Activated CD8-positive, alpha-beta T cell treated with anti-CD3 and anti-CD28 coated beads for 36 hours (primary cell): ENCODE measurements around the gene SLC22A12. TPM values are rescaled to one million over a fixed set of nuclear protein-coding genes. Genes with fewer than 3 reads are reported as not detected.
"Not testable (repeated sequence)": the region's sequence is repeated elsewhere in the genome, so short reads cannot be mapped to it uniquely, and the experiment has no call there.

Experiments
- ATAC-seq: fragments of 200-7000 bp; cut with Tn5 transposase; one replicate; pipeline ENCODE4 v1.10.0; 2021; ENCODE audit warnings: mild to moderate bottlenecking, moderate library complexity
- CTCF ChIA-PET: fragments of 350-600 bp; sonication (Branson Sonifier 250); formaldehyde crosslinking; loops from one replicate; lab custom pipeline; 2021; ENCODE audit warnings: antibody characterized with exemption; lab: Charles Lee
- POLR2A ChIA-PET: fragments of 350-600 bp; sonication (Branson Sonifier 250); formaldehyde crosslinking; loops from one replicate; lab custom pipeline; 2021; ENCODE audit warnings: antibody characterized with exemption; lab: Charles Lee
- DNase-seq: peaks from one replicate; pipeline ENCODE4 v3.0.0-alpha.2; 2020
- H3K27ac Mint-ChIP-seq: one replicate; pipeline ENCODE4 v1.8.0; 2021; ENCODE audit warnings: mild to moderate bottlenecking, mixed read lengths
- H3K27me3 Mint-ChIP-seq: one replicate; pipeline ENCODE4 v1.8.0; 2021; ENCODE audit warnings: mixed read lengths
- H3K36me3 Mint-ChIP-seq: one replicate; pipeline ENCODE4 v1.8.0; 2021; ENCODE audit warnings: low read depth, mixed read lengths
- H3K4me1 Mint-ChIP-seq: one replicate; pipeline ENCODE4 v1.8.0; 2021; ENCODE audit warnings: low read depth, mixed read lengths
- H3K4me3 Mint-ChIP-seq: one replicate; pipeline ENCODE4 v1.8.0; 2021; ENCODE audit warnings: mild to moderate bottlenecking, moderate library complexity, mixed read lengths
- H3K9me3 Mint-ChIP-seq: one replicate; pipeline ENCODE4 v1.8.0; 2021; ENCODE audit warnings: mixed read lengths
- intact Hi-C: fragments of 100-400 bp; cut with micrococcal nuclease; formaldehyde crosslinking; loops from one replicate; pipeline ENCODE4 v1.10.0; 2022
- total RNA-seq, 2 experiments: library from RNA; stranded (reverse); gene quantifications; one replicate each; pipeline ENCODE4 v1.2.3, GENCODE V29; 2021
- TF ChIP-seq, protein P1 (sequence below): fragments of 200-600 bp; IDR thresholded peaks from one replicate; pipeline ENCODE4 v1.8.0; 2022; ENCODE audit warnings: antibody characterized with exemption, mild to moderate bottlenecking

SLC22A12 gene
- total RNA-seq, 2 experiments from 2014 or later = not detected

DNA sequence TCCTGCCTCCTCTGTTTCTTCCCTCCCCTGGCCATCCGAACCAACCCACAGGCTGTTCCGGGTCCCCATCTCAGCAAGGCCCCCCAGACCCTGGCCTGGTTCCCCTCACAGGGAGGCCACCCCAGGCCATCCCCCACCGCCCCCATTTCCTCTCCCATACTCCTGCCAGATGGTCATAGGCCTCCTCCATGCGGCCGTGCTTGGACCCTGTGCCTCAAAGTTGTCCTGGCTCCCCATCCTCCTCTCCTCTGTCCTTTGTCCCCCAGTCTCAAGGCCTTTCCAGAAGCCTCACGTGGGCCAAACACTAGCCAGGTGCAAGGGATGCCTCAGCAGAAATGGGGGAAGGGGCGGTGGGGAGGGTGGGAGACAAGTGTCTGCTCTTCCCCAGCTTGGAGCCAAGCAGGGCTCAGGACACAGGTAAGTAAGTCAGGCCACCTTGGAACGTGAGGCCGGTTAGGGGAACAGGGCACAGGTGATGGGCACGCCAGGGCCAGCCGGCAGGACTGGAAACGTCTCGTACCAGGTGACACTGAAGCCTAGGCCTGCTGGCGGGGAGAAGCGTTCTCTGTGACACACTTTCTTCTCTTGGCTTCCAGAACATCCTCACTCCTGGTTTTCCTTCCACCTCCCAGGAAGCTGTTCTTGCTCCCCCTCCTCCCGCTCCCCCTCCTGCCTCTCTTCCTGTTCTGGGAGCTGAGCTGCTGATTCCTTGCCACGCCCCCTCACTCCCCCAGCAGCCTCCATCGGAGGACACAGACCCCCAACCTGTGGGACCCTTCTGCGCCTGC, 31.5 kb upstream of the SLC22A12 start:
- ATAC-seq = no peak
- DNase-seq = no peak
- H3K27me3 Mint-ChIP-seq = no peaks in the 10 kb centered on the region
- TF ChIP-seq, protein P1, sequence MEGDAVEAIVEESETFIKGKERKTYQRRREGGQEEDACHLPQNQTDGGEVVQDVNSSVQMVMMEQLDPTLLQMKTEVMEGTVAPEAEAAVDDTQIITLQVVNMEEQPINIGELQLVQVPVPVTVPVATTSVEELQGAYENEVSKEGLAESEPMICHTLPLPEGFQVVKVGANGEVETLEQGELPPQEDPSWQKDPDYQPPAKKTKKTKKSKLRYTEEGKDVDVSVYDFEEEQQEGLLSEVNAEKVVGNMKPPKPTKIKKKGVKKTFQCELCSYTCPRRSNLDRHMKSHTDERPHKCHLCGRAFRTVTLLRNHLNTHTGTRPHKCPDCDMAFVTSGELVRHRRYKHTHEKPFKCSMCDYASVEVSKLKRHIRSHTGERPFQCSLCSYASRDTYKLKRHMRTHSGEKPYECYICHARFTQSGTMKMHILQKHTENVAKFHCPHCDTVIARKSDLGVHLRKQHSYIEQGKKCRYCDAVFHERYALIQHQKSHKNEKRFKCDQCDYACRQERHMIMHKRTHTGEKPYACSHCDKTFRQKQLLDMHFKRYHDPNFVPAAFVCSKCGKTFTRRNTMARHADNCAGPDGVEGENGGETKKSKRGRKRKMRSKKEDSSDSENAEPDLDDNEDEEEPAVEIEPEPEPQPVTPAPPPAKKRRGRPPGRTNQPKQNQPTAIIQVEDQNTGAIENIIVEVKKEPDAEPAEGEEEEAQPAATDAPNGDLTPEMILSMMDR = no peak
- no peaks in the 10 kb centered on the region for H3K36me3 Mint-ChIP-seq
- no peaks in the 10 kb centered on the region for H3K4me1 Mint-ChIP-seq
- no peak overlapping the region for H3K4me3 Mint-ChIP-seq
- no peaks in the 10 kb centered on the region for H3K9me3 Mint-ChIP-seq
- ChIA-PET POLR2A (no interaction called here), CTCF (interaction anchor here (1.5 kb wide), 1 partner anchor 10 kb away, joined by 4 read pairs; no protein-coding TSS in a partner anchor)
- intact Hi-C loops = no loop called here
- no peak overlapping the region for H3K27ac Mint-ChIP-seq

DNA sequence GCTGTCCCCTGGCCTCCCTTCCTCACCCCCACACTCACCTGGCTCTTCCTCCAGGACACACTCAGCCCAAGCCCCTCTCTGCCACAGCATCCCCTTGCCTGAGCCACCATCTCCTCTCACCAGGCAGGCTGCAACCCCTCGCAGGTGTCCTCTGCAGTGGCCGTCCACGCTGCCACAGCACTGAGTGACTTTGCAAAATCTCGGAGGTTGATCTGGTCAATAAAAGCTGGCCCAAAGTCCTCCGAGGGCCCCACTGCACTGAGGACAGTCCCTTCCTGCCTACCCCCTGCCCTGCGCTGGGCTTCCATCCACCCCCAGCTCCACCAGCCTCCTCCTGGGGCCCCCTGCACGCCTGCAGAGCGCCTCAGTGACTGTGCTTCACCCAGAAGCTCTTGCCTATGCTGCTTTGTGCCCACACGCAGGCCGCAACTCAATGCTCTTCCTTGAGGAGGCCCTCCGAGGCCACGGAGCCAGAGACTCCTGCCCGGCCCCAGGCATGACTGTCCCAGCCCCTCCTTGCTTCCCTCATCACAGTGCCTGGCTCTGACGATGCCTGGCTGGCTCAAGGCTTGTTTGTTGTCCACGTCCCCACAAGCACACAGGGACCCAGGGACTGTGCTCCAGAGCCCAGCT, 30.8 kb upstream of the SLC22A12 start:
- no peaks in the 10 kb centered on the region for H3K9me3 Mint-ChIP-seq
- no peaks in the 10 kb centered on the region for H3K4me1 Mint-ChIP-seq
- ATAC-seq = no peak
- no peak overlapping the region for H3K4me3 Mint-ChIP-seq
- ChIA-PET POLR2A (no interaction called here), CTCF (interaction anchor here (1.5 kb wide), 1 partner anchor 11 kb away, joined by 4 read pairs; no protein-coding TSS in a partner anchor)
- no peaks in the 10 kb centered on the region for H3K27me3 Mint-ChIP-seq
- DNase-seq = no peak
- TF ChIP-seq, protein P1 = no peak
- no peak overlapping the region for H3K27ac Mint-ChIP-seq
- H3K36me3 Mint-ChIP-seq = no peaks in the 10 kb centered on the region
- intact Hi-C loops = no loop called here

DNA sequence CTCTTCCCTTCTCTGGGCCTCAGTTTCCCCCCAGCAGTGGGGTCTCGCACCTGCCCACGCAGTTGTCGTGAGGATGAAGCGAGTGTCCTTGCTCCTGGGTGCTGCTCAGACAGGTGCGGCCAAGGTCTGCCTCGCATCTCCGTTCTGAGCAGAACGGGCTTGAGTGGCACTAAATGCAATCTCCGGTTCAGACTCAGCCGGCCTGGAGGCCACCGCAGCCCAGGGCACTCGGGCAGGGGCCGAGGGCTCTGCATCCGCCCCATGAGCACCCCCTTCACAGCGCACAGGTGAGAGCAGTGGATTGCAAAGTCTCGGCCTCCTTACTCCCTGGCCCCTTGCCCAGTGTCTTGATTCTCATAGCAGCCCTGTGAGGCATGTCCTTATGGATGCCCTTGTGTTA, 30.1 kb upstream of the SLC22A12 start:
- Mint-ChIP-seq H3K27ac (no peak overlapping the region), H3K4me1 (no peaks in the 10 kb centered on the region), H3K36me3 (no peaks in the 10 kb centered on the region), H3K9me3 (no peaks in the 10 kb centered on the region), H3K27me3 (no peaks in the 10 kb centered on the region), H3K4me3 (no peak overlapping the region)
- TF ChIP-seq, protein P1 = no peak
- POLR2A ChIA-PET = no interaction called here
- intact Hi-C loops = no loop called here
- DNase-seq (no peak), ATAC-seq (no peak)
- CTCF ChIA-PET = interaction anchor here (1.5 kb wide), 1 partner anchor 11 kb away, joined by 4 read pairs; no protein-coding TSS in a partner anchor

DNA sequence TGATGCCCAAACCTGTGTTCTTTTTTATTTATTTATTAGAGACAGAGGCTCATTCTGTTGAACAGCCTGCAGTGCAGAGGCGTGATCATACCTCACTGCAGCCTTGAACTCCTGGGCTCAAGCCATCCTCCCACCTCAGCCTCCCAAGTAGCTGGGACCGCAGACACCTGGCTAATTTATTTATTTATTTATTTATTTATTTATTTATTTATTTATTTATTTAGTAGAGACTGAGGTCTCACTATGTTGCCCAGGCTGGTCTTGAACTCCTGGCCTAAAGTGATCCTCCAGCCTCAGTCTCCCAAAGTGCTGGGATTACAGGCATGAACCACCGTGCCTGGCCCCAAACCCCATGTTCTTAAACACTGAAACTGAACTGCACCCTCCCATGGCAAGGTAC, 29.6 kb upstream of the SLC22A12 start:
- H3K27ac Mint-ChIP-seq, POLR2A ChIA-PET, CTCF ChIA-PET, H3K27me3 Mint-ChIP-seq, ATAC-seq, DNase-seq, H3K4me3 Mint-ChIP-seq, H3K36me3 Mint-ChIP-seq, intact Hi-C loops, H3K4me1 Mint-ChIP-seq, H3K9me3 Mint-ChIP-seq: not testable (repeated sequence)

DNA sequence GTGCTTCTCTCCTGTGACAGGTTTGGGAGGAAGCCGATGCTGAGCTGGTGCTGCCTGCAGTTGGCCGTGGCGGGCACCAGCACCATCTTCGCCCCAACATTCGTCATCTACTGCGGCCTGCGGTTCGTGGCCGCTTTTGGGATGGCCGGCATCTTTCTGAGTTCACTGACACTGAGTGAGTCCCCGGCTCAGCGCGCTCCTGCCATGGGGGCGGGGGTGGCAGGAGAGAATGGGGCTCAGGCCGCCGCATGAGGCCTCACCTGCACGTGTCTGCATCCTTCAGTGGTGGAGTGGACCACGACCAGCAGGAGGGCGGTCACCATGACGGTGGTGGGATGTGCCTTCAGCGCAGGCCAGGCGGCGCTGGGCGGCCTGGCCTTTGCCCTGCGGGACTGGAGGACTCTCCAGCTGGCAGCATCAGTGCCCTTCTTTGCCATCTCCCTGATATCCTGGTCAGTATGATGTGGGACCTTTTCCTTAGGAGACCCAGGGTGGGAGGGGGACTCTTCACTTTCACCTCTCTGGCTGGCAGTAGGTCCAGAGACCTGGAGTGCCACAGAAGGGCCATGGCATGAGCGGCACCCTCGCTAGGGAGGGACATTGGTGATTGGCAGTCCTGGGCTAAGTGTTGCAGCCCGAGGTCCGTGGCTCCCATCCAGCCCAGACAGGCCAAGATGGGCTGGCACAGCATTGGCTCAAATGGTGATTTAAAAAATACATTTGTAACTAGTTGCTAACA, 28.9 kb upstream of the SLC22A12 start:
- no peaks in the 10 kb centered on the region for H3K36me3 Mint-ChIP-seq
- no peak overlapping the region for H3K4me3 Mint-ChIP-seq
- no peak for DNase-seq
- intact Hi-C loops = no loop called here
- no peak overlapping the region for H3K27ac Mint-ChIP-seq
- H3K27me3 Mint-ChIP-seq = no peaks in the 10 kb centered on the region
- ATAC-seq = no peak
- POLR2A ChIA-PET = no interaction called here
- no peaks in the 10 kb centered on the region for H3K4me1 Mint-ChIP-seq
- CTCF ChIA-PET = no interaction called here
- H3K9me3 Mint-ChIP-seq = no peaks in the 10 kb centered on the region
- TF ChIP-seq, protein P1 = no peak
